Kidney (tissue), 14 donors: ENCODE measurements around the gene MICAL2. TPM values are rescaled to one million over a fixed set of nuclear protein-coding genes. Genes with fewer than 3 reads are reported as not detected.

ENCODE experiments used
- DNase-seq, 5 donors: peaks; one replicate each; pipeline ENCODE4 v3.0.0-alpha.2; 2013 to 2020
- FAIRE-seq: peaks from 2 replicates; lab custom pipeline; 2012; peaks lifted over from hg19 to GRCh38; lab: Jason Lieb, UNC
- H3K27ac ChIP-seq, 2 donors: one replicate each; pipeline ENCODE4 v1.7.0; 2013; ENCODE audit warnings: low read depth in 2 of 2, low read length in 2 of 2, inconsistent platforms in 1 of 2
- H3K27me3 ChIP-seq: one replicate; pipeline ENCODE4 v1.7.1; 2013; ENCODE audit warnings: low read length, inconsistent platforms; ENCODE audit not compliant: control insufficient read depth, insufficient read depth
- H3K36me3 ChIP-seq, 3 donors: one replicate each; pipeline versions ENCODE4 v1.7.0 to v1.7.1; 2013; ENCODE audit warnings: low read length in 3 of 3, control low read depth in 1 of 3, inconsistent platforms in 1 of 3; ENCODE audit not compliant: insufficient read depth in 3 of 3, control insufficient read depth in 2 of 3
- H3K4me1 ChIP-seq, 3 donors: one replicate each; pipeline versions ENCODE4 v1.7.0 to v1.7.1; 2013; ENCODE audit warnings: low read length in 3 of 3, inconsistent platforms in 1 of 3, low read depth in 1 of 3; ENCODE audit not compliant: control insufficient read depth in 2 of 3, insufficient read depth in 2 of 3
- H3K4me3 ChIP-seq, 3 donors: one replicate each; pipeline versions ENCODE4 v1.7.0 to v1.8.1; 2013; ENCODE audit warnings: low read length in 3 of 3, control low read depth in 1 of 3, inconsistent platforms in 1 of 3
- H3K9ac ChIP-seq, 3 donors: one replicate each; pipeline versions ENCODE4 v1.7.0 to v1.7.1; 2013; ENCODE audit warnings: low read length in 3 of 3, control low read depth in 1 of 3, inconsistent platforms in 1 of 3
- H3K9me3 ChIP-seq, 3 donors: one replicate each; pipeline versions ENCODE4 v1.7.0 to v1.7.1; 2013; ENCODE audit warnings: low read length in 3 of 3, control low read depth in 1 of 3, inconsistent platforms in 1 of 3; ENCODE audit not compliant: control insufficient read depth in 2 of 3, insufficient read depth in 1 of 3
- CTCF ChIP-seq: IDR thresholded peaks from 3 replicates; pipeline ENCODE4 v1.5.1; 2012; ENCODE audit warnings: mild to moderate bottlenecking, moderate library complexity, borderline replicate concordance; ENCODE audit not compliant: insufficient read depth; ENCODE audit errors: extremely low read depth
- intact Hi-C: fragments of 100-400 bp; cut with DNase I; formaldehyde crosslinking; loops from one replicate; pipeline ENCODE4 v1.11.1; 2022
- polyA plus RNA-seq: library from polyadenylated mRNA; stranded (reverse); fragments of 350-450 nt; fragmentation: Illumina TruSeq; extraction: RNeasy Lipid Tissue Mini Kit (QIAGEN cat#74804); gene quantifications from one replicate; pipeline ENCODE4 v1.2.3, GENCODE V29; 2014; ENCODE audit warnings: low read depth, low replicate concordance; ENCODE audit not compliant: insufficient read depth
- total RNA-seq: library from RNA; stranded (reverse); fragmentation: NEBNext Ultra II Directional; extraction: Animal tissue kit (Norgen Biotek cat#: 25700); gene quantifications from one replicate; pipeline ENCODE4 v1.2.1, GENCODE V29; 2021
- donor health status: control.
- donor health status: control.
- donor health status: control.
- donor health status: control.
- donor health status: control.
- donor health status: DM: yes; HTN: yes; CAD: no.
- donor health status: Normal renal cell carcinoma (clear cell type).

The MICAL2 gene
- total and polyA plus RNA-seq, 2 donors from 2014 or later = 7.8 to 64.5 TPM

DNA sequence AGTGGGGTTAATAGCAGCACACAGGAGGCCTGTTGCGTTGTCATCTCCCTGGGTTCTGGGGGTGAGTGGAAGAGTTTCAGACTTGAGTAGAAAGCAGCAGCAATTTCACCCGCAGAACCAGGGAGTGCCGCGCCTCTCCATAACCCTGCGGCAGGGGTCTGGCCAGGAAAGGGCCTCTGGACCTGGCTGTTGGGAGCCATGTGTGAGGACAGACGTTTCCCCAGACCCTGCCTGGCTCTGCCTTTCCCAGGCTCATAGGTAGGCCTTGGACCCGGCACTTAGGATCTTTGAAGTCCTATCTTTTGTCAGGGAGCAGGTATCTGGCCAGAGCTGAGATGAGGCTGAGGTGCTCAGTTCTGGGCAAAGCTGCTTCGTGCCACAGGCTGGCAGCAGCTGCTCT, 160.4 kb downstream of the MICAL2 start:
- intact Hi-C loops = loop anchor here (10.0 kb wide), 1 partner anchor 346 kb away; no protein-coding TSS in a partner anchor

DNA sequence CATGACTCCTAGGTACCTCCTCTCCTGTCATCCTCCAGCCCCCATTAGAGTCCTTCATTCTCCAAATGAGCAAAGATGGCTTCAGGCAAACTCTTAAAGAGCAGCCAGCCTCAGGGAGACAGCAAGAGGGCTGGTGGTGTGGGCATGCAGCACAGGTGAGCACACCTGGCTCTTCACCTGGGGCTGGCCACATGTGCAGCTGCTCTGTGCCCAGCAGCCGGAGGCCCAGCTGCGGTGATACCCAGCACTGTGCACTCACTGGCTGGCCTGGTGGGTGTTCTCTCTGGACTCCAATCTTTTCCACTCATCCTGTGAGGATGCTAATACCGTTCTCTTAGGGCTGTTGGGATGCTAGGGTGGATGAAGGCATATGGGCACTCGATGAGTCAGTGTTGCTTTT, 160.9 kb downstream of the MICAL2 start:
- DNase-seq = no peak
- Histone ChIP-seq H3K36me3 (no peaks in the 10 kb centered on the region), H3K4me3 (no peak overlapping the region), H3K9ac (no peak overlapping the region), H3K27ac (no peak overlapping the region), H3K4me1 (peaks cover 0 to 4% (median 0%) of the 10 kb centered on the region in 3 donors), H3K27me3 (no peaks in the 10 kb centered on the region), H3K9me3 (no peaks in the 10 kb centered on the region)
- FAIRE-seq = no peak
- TF ChIP-seq CTCF = no peak
- intact Hi-C loops = loop anchor here (10.0 kb wide), 1 partner anchor 346 kb away; no protein-coding TSS in a partner anchor

More for the DNA sequence above, 160.4 kb downstream of the MICAL2 start:
- no peak for TF ChIP-seq CTCF
- no peaks in the 10 kb centered on the region for H3K9me3 ChIP-seq
- peaks cover 0 to 4% (median 0%) of the 10 kb centered on the region in 3 donors for H3K4me1 ChIP-seq
- no peak for FAIRE-seq
- no peak overlapping the region for H3K9ac ChIP-seq
- no peaks in the 10 kb centered on the region for H3K27me3 ChIP-seq
- no peaks in the 10 kb centered on the region for H3K36me3 ChIP-seq
- no peak overlapping the region for H3K4me3 ChIP-seq
- no peak overlapping the region for H3K27ac ChIP-seq
- no peak for DNase-seq

- Histone ChIP-seq H3K9ac (no peak overlapping the region), H3K9me3 (no peaks in the 10 kb centered on the region), H3K4me3 (no peak overlapping the region), H3K36me3 (no peaks in the 10 kb centered on the region), H3K27me3 (no peaks in the 10 kb centered on the region), H3K27ac (no peak overlapping the region), H3K4me1 (peaks cover 0 to 4% (median 0%) of the 10 kb centered on the region in 3 donors)
- FAIRE-seq (no peak), DNase-seq (no peak)
- TF ChIP-seq CTCF = no peak
- intact Hi-C loops = loop anchor here (10.0 kb wide), 1 partner anchor 347 kb away; no protein-coding TSS in a partner anchor
Measured at GRCh38 chr11:12271826-12272366, 161.5 kb downstream of the MICAL2 start.
